ENCODE measurements around the gene FMNL1.

Gene FMNL1

GRCh38 chr17:45256114-45256966 lies 34.7 kb downstream of the FMNL1 start:
- DNase-seq (ENCODE audit: low read depth in 2 of 3, low spot score in 2 of 3) = no peak

- no peak for DNase-seq (ENCODE audit: low read depth in 2 of 3, low spot score in 2 of 3)
These were observed 35.4 kb downstream of the FMNL1 start for GRCh38 chr17:45257115-45257514.

- DNase-seq (ENCODE audit: low read depth in 2 of 3, low spot score in 2 of 3) = no peak
These were observed 37.3 kb downstream of the FMNL1 start for GRCh38 chr17:45258981-45259380.

- no peak for DNase-seq (ENCODE audit: low read depth in 2 of 3, low spot score in 2 of 3)
These were observed 38.6 kb downstream of the FMNL1 start for GRCh38 chr17:45260204-45260783.

GRCh38 chr17:45261577-45262515 lies 40.2 kb downstream of the FMNL1 start, which contains the start of gene SPATA32:
Gene SPATA32 (minus strand): TSS chr17:45262094. CDS start chr17:45262016, 78 bp downstream.
- peak in 2 of 3 experiments; percentile 44 to 57 for DNase-seq (ENCODE audit: low read depth in 2 of 3, low spot score in 2 of 3)

GRCh38 chr17:45262516-45263476 lies 41.1 kb downstream of the FMNL1 start:
- DNase-seq (ENCODE audit: low read depth in 2 of 3, low spot score in 2 of 3) = no peak

GRCh38 chr17:45263477-45263860 lies 41.8 kb downstream of the FMNL1 start:
- DNase-seq (ENCODE audit: low read depth in 2 of 3, low spot score in 2 of 3) = no peak

- DNase-seq (ENCODE audit: low read depth in 2 of 3, low spot score in 2 of 3) = no peak
These were observed 42.7 kb downstream of the FMNL1 start for GRCh38 chr17:45264430-45264829.

GRCh38 chr17:45264988-45265387 lies 43.3 kb downstream of the FMNL1 start:
- DNase-seq (ENCODE audit: low read depth in 2 of 3, low spot score in 2 of 3) = no peak

GRCh38 chr17:45265821-45266220 lies 44.1 kb downstream of the FMNL1 start:
- no peak for DNase-seq (ENCODE audit: low read depth in 2 of 3, low spot score in 2 of 3)

- no peak for DNase-seq (ENCODE audit: low read depth in 2 of 3, low spot score in 2 of 3)
These were observed 44.8 kb downstream of the FMNL1 start for GRCh38 chr17:45266372-45266926.

- DNase-seq (ENCODE audit: low read depth in 2 of 3, low spot score in 2 of 3) = no peak
These were observed 45.9 kb downstream of the FMNL1 start for GRCh38 chr17:45267436-45268055.

- DNase-seq (ENCODE audit: low read depth in 2 of 3, low spot score in 2 of 3) = no peak
These were observed 48.2 kb downstream of the FMNL1 start for GRCh38 chr17:45269912-45270311.

GRCh38 chr17:45270828-45271418 lies 49.2 kb downstream of the FMNL1 start:
- no peak for DNase-seq (ENCODE audit: low read depth in 2 of 3, low spot score in 2 of 3)

- DNase-seq (ENCODE audit: low read depth in 2 of 3, low spot score in 2 of 3) = no peak
These were observed 49.9 kb downstream of the FMNL1 start for GRCh38 chr17:45271603-45272002.

GRCh38 chr17:45273551-45273957 lies 51.9 kb downstream of the FMNL1 start:
- DNase-seq (ENCODE audit: low read depth in 2 of 3, low spot score in 2 of 3) = no peak

GRCh38 chr17:45274033-45274432 lies 52.3 kb downstream of the FMNL1 start:
- no peak for DNase-seq (ENCODE audit: low read depth in 2 of 3, low spot score in 2 of 3)

GRCh38 chr17:45276031-45276430 lies 54.3 kb downstream of the FMNL1 start:
- no peak for DNase-seq (ENCODE audit: low read depth in 2 of 3, low spot score in 2 of 3)

GRCh38 chr17:45277216-45277849 lies 55.6 kb downstream of the FMNL1 start:
- peak; percentile 65 to 78 (median 65) for DNase-seq (ENCODE audit: low read depth in 2 of 3, low spot score in 2 of 3)

All from activated CD8-positive, alpha-beta memory T cell treated with anti-CD3 and anti-CD28 coated beads for 48 hours (primary cell).